ENCODE results near the gene SPATC1L.

SPATC1L gene

GRCh38 chr21:46157987-46158451 lies 26.2 kb downstream of the SPATC1L start:
- CTCF ChIA-PET: interaction anchor here (1.1 to 3.1 kb wide), 3 partner anchors 9 to 93 kb away, joined by 3 to 21 read pairs (median 4); no protein-coding TSS in a partner anchor

DNA sequence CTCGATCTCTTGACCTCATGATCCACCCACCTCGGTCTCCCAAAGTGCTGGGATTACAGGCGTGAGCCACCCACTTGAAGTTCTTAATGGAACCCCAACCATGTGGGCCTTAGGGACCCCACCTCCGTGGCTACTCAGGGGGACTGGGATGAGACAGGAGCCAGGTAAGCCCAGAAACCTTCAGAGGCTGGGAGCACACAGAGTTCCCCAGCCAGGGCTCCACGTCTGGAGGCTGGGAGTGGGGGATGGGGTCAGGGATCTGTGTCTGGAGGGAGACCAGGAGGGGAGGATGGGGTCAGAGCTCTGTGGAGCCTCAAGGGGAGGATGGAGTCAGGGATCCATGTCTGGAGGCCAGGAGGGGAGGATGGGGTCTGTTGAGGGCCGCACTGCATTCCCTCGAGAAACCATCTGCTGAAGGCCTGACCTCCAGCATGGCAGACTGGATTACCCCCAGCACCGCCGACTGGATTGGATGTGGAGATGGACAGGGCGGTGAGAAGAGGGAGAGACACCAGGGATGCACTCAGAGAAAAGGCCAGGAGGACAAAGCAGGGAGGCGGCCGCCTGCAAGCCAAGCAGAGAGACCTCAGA lies 26.8 kb downstream of the SPATC1L start:
- DNase-seq (ENCODE audit: low read depth, low spot score): no peak
- TF ChIP-seq, protein P1, sequence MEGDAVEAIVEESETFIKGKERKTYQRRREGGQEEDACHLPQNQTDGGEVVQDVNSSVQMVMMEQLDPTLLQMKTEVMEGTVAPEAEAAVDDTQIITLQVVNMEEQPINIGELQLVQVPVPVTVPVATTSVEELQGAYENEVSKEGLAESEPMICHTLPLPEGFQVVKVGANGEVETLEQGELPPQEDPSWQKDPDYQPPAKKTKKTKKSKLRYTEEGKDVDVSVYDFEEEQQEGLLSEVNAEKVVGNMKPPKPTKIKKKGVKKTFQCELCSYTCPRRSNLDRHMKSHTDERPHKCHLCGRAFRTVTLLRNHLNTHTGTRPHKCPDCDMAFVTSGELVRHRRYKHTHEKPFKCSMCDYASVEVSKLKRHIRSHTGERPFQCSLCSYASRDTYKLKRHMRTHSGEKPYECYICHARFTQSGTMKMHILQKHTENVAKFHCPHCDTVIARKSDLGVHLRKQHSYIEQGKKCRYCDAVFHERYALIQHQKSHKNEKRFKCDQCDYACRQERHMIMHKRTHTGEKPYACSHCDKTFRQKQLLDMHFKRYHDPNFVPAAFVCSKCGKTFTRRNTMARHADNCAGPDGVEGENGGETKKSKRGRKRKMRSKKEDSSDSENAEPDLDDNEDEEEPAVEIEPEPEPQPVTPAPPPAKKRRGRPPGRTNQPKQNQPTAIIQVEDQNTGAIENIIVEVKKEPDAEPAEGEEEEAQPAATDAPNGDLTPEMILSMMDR (IDR thresholded peaks at IDR 0.05; ENCODE audit: insufficient read depth, low read length, missing control alignments): no peak
- H3K4me3 ChIP-seq (ENCODE audit: low read depth, low read length): no peak overlapping the region
- ChIA-PET CTCF (interaction anchor here (1.7 to 3.1 kb wide), 2 partner anchors 8 to 14 kb away, joined by 4 to 21 read pairs; no protein-coding TSS in a partner anchor), POLR2A (no interaction called here)

More at GRCh38 chr21:46157987-46158451, 26.2 kb downstream of the SPATC1L start:
- POLR2A ChIA-PET: no interaction called here
- no peak for DNase-seq (ENCODE audit: low read depth, low spot score)
- TF ChIP-seq, protein P1 (IDR thresholded peaks at IDR 0.05; ENCODE audit: insufficient read depth, low read length, missing control alignments): no peak
- no peak overlapping the region for H3K4me3 ChIP-seq (ENCODE audit: low read depth, low read length)

GRCh38 chr21:46156678-46157077 lies 27.6 kb downstream of the SPATC1L start:
- ChIA-PET POLR2A (no interaction called here), CTCF (no interaction called here)
- no peak overlapping the region for H3K4me3 ChIP-seq (ENCODE audit: low read depth, low read length)
- DNase-seq (ENCODE audit: low read depth, low spot score): no peak
- TF ChIP-seq, protein P1 (IDR thresholded peaks at IDR 0.05; ENCODE audit: insufficient read depth, low read length, missing control alignments): no peak

DNA sequence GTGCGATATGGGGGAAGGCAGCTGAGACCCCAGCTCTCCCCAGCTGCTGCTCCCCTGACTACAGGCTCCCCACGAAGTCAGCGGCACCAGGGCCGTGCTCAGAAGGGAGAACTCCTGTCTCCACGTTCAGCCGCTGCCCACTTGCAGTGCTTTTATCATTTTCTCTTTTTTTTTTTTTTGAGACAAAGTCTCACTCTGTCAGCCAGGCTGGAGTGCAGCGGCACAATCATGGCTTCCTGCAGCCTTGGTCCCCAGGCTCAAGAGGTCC lies 27.9 kb downstream of the SPATC1L start:
- ChIA-PET POLR2A (no interaction called here), CTCF (no interaction called here)
- TF ChIP-seq, protein P1 (IDR thresholded peaks at IDR 0.05; ENCODE audit: insufficient read depth, low read length, missing control alignments): no peak
- no peak for DNase-seq (ENCODE audit: low read depth, low spot score)
- H3K4me3 ChIP-seq (ENCODE audit: low read depth, low read length): no peak overlapping the region

GRCh38 chr21:46155514-46156377 lies 28.5 kb downstream of the SPATC1L start, which contains the start of gene FTCD:
FTCD (minus strand) TSS chr21:46155579; CDS start chr21:46155523, 56 bp downstream.
- ChIA-PET CTCF (interaction anchor here (0.7 to 3.0 kb wide), 2 partner anchors 13 to 35 kb away, joined by 6 to 10 read pairs; no protein-coding TSS in a partner anchor), POLR2A (no interaction called here)
- TF ChIP-seq, protein P1 (IDR thresholded peaks at IDR 0.05; ENCODE audit: insufficient read depth, low read length, missing control alignments): no peak
- no peak for DNase-seq (ENCODE audit: low read depth, low spot score)
- no peak within 1 kb of the TSS for H3K4me3 ChIP-seq (ENCODE audit: low read depth, low read length)

DNA sequence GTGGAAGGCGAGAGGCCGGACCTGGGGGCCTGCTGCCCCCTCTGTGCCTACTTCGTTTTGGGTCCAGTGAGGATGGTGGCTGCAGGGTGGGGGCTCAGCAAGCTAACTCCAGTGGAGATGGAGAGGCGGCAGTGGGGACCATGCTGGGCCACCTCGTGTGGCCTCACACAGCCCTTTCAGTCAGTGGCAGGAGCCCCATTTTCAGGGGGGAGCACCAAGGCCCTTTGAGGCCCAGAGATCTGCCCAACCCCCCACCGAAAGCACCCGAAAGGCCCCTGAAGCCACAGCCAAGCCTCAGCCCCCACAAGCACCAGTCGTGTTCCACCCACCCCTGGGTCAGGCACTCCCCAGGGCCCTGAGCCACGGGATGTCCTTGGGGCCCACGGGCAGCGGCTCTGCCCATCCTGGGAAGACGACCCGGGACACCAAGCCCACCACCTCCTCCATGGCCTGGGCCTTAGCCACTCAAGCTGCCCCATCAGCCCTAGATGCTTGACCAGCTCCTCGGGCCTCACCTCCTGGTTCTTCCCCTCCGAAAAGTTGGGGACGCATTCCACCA lies 29.2 kb downstream of the SPATC1L start:
- no peak overlapping the region for H3K4me3 ChIP-seq (ENCODE audit: low read depth, low read length)
- POLR2A ChIA-PET: no interaction called here
- DNase-seq (ENCODE audit: low read depth, low spot score): no peak
- CTCF ChIA-PET: interaction anchor here (0.6 to 3.0 kb wide), 4 partner anchors 9 to 139 kb away, joined by 3 to 10 read pairs (median 5); no protein-coding TSS in a partner anchor
- TF ChIP-seq, protein P1 (IDR thresholded peaks at IDR 0.05; ENCODE audit: insufficient read depth, low read length, missing control alignments): no peak
